CD4-positive, alpha-beta memory T cell (primary cell): ENCODE results near the gene C4BPA. TPM values are rescaled to one million over a fixed set of nuclear protein-coding genes. Genes with fewer than 3 reads are reported as not detected.

ENCODE experiments used
- CTCF ChIA-PET: fragments of 350-600 bp; sonication (Branson Sonifier 250); formaldehyde crosslinking; loops from one replicate; lab custom pipeline; 2021; ENCODE audit warnings: inconsistent platforms; ENCODE audit not compliant: partially characterized antibody; lab: Charles Lee
- POLR2A ChIA-PET: fragments of 350-600 bp; sonication (Branson Sonifier 250); formaldehyde crosslinking; loops from one replicate; lab custom pipeline; 2021; ENCODE audit not compliant: partially characterized antibody; lab: Charles Lee
- DNase-seq, 5 donors: peaks; one replicate each; pipeline versions ENCODE4 v3.0.0 to v3.0.0-alpha.2; 2020 to 2022; ENCODE audit warnings: mixed read lengths in 1 of 5
- H3K27ac ChIP-seq: one replicate; pipeline ENCODE4 v1.7.0; 2013; ENCODE audit warnings: low read depth, low read length
- H3K27me3 ChIP-seq: 2 replicates; pipeline ENCODE4 v1.7.0; 2013; ENCODE audit warnings: mild to moderate bottlenecking, low read length, moderate library complexity; ENCODE audit not compliant: insufficient read depth
- H3K36me3 ChIP-seq: 2 replicates; pipeline ENCODE4 v1.7.0; 2013; ENCODE audit warnings: mild to moderate bottlenecking, low read length, moderate library complexity; ENCODE audit not compliant: insufficient read depth
- H3K4me1 ChIP-seq: 2 replicates; pipeline ENCODE4 v1.7.0; 2013; ENCODE audit warnings: mild to moderate bottlenecking, low read length, moderate library complexity; ENCODE audit not compliant: insufficient read depth
- H3K4me3 ChIP-seq, 2 donors: one replicate each; pipeline ENCODE4 v1.7.0; 2013; ENCODE audit warnings: low read length in 2 of 2, mild to moderate bottlenecking in 1 of 2
- H3K9me3 ChIP-seq, 2 donors: one replicate each; pipeline ENCODE4 v1.7.0; 2013; ENCODE audit warnings: low read length in 2 of 2, control low read depth in 1 of 2; ENCODE audit not compliant: control insufficient read depth in 1 of 2
- H3K27ac Mint-ChIP-seq, 7 donors: one replicate each; pipeline ENCODE4 v1.8.0; 2020 to 2021; ENCODE audit warnings: mixed read lengths in 7 of 7, mild to moderate bottlenecking in 6 of 7, inconsistent platforms in 3 of 7, moderate library complexity in 3 of 7
- H3K27me3 Mint-ChIP-seq, 2 donors: one replicate each; pipeline ENCODE4 v1.8.0; 2020 to 2021; ENCODE audit warnings: mixed read lengths in 2 of 2
- H3K36me3 Mint-ChIP-seq, 2 donors: one replicate each; pipeline ENCODE4 v1.8.0; 2020 to 2021; ENCODE audit warnings: mixed read lengths in 2 of 2, inconsistent platforms in 1 of 2, mild to moderate bottlenecking in 1 of 2
- H3K4me1 Mint-ChIP-seq, 4 donors: one replicate each; pipeline ENCODE4 v1.8.0; 2020 to 2021; ENCODE audit warnings: mixed read lengths in 4 of 4, mild to moderate bottlenecking in 1 of 4
- H3K4me3 Mint-ChIP-seq, 8 donors: one replicate each; pipeline ENCODE4 v1.8.0; 2020 to 2021; ENCODE audit warnings: mixed read lengths in 8 of 8, mild to moderate bottlenecking in 7 of 8, moderate library complexity in 6 of 8, inconsistent platforms in 3 of 8
- H3K9me3 Mint-ChIP-seq, 8 donors: one replicate each; pipeline ENCODE4 v1.8.0; 2020 to 2021; ENCODE audit warnings: mixed read lengths in 8 of 8, mild to moderate bottlenecking in 5 of 8, inconsistent platforms in 3 of 8, moderate library complexity in 1 of 8
- intact Hi-C: fragments of 100-400 bp; cut with micrococcal nuclease; formaldehyde crosslinking; loops from one replicate; pipeline ENCODE4 v1.15.1; 2023
- polyA plus RNA-seq, 2 donors: library from polyadenylated mRNA; unstranded; fragments of 300-500 nt; fragmentation: Illumina TruSeq; gene quantifications; one replicate each; pipeline ENCODE4 v1.2.3, GENCODE V29; 2021
- total RNA-seq, 2 experiments: library from RNA; stranded (reverse); gene quantifications; one replicate each; pipeline ENCODE4 v1.2.3, GENCODE V29; 2021

Gene C4BPA
- total and polyA plus RNA-seq, 4 experiments from 2014 or later = not detected

DNA sequence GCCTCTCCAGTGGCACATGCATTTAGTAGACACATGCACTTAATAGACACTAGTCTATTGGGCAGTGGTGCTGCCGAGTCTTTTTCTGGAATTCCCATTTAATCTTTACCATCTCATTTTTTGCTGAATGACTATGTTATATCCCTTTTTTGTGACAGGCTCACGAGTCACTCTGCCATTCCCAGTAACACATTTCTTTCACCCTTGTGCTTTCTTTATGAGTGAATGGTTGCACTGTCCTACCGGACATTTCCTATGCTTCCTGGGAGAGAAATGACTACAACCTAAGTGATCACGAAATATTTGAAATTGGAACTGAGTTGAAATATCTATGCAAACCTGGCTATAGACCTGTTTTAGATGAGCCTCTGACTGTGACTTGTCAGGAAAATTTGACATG lies 70.9 kb downstream of the C4BPA start:
- Mint-ChIP-seq H3K9me3 (no peaks in the 10 kb centered on the region), H3K27me3 (peaks cover 5 to 13% of the 10 kb centered on the region in 2 donors), H3K36me3 (no peaks in the 10 kb centered on the region), H3K27ac (no peak overlapping the region), H3K4me1 (no peaks in the 10 kb centered on the region), H3K4me3 (no peak overlapping the region)
- Histone ChIP-seq H3K4me1 (no peaks in the 10 kb centered on the region), H3K36me3 (no peaks in the 10 kb centered on the region), H3K4me3 (no peak overlapping the region), H3K27me3 (no peaks in the 10 kb centered on the region), H3K27ac (no peak overlapping the region), H3K9me3 (no peaks in the 10 kb centered on the region)
- intact Hi-C loops = no loop called here
- DNase-seq = no peak
- POLR2A ChIA-PET = no interaction called here
- CTCF ChIA-PET = no interaction called here

DNA sequence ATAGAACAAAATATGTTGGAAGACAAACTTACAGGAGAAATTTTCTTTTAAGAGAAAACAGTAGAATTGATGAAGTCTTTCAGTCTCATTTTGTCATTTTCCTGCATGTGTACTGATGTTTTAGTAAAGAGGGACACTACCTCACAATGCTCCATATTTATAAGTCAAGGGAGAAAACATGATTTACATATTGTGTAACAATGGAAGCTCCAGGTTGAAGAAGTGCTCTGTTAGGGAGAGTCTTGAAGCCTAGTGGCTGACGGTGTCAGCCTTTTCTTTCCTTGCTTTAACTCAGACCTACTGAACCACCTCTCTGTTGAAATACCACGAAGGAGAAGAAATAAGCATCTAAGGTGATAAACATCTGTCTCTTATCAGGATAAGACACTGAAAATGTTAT lies 75.0 kb downstream of the C4BPA start:
- no peaks in the 10 kb centered on the region for H3K27me3 ChIP-seq
- H3K9me3 Mint-ChIP-seq = no peaks in the 10 kb centered on the region
- H3K4me3 Mint-ChIP-seq = no peak overlapping the region
- no peak overlapping the region for H3K27ac ChIP-seq
- DNase-seq = no peak
- peaks cover 0 to 4% (median 0%) of the 10 kb centered on the region in 4 donors for H3K4me1 Mint-ChIP-seq
- no peaks in the 10 kb centered on the region for H3K4me1 ChIP-seq
- ChIA-PET CTCF (interaction anchor here (5.5 kb wide), 1 partner anchor 226 kb away, joined by 46 read pairs; no protein-coding TSS in a partner anchor), POLR2A (no interaction called here)
- intact Hi-C loops = no loop called here
- no peak overlapping the region for H3K27ac Mint-ChIP-seq
- H3K4me3 ChIP-seq = no peak overlapping the region
- no peaks in the 10 kb centered on the region for H3K36me3 Mint-ChIP-seq
- peaks cover 5 to 15% of the 10 kb centered on the region in 2 donors for H3K27me3 Mint-ChIP-seq
- no peaks in the 10 kb centered on the region for H3K9me3 ChIP-seq
- no peaks in the 10 kb centered on the region for H3K36me3 ChIP-seq

DNA sequence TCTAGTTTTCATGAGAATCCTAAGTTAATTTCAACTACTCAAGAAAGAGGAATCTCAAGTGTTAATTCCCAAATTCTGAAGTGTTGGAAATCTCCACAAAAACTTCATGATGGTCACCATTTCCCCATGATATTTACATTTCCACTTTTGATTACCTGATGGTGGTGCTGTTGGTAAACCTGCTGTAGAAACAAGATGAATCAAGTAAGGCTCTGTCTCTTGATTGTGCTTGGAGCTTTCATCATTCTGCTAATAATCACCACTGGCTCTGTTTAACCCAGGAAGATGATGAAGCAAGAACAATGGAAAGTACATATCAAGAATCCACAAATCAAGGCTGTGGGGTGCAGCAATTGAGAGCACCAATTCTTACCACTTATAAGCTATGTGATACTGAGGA lies 77.8 kb downstream of the C4BPA start:
- H3K4me3 ChIP-seq = no peak overlapping the region
- H3K27me3 ChIP-seq = no peaks in the 10 kb centered on the region
- Mint-ChIP-seq H3K27ac (no peak overlapping the region), H3K36me3 (no peaks in the 10 kb centered on the region), H3K9me3 (no peaks in the 10 kb centered on the region), H3K27me3 (peaks cover 6 to 13% of the 10 kb centered on the region in 2 donors), H3K4me3 (no peak overlapping the region), H3K4me1 (peaks cover 0 to 4% (median 0%) of the 10 kb centered on the region in 4 donors)
- DNase-seq = peak in 4 of 5 donors; percentile 2 to 25 (median 8)
- H3K36me3 ChIP-seq = no peaks in the 10 kb centered on the region
- intact Hi-C loops = loop anchor here (1.0 to 2.0 kb wide), 2 partner anchors 153 to 223 kb away; no protein-coding TSS in a partner anchor
- POLR2A ChIA-PET = interaction anchor here (1.0 to 2.6 kb wide), 2 partner anchors 37 to 140 kb away, joined by 3 to 7 read pairs; partner anchors contain the start of gene CD55
- CTCF ChIA-PET = interaction anchor here (0.6 to 5.5 kb wide), 8 partner anchors 13 to 267 kb away, joined by 3 to 46 read pairs (median 4); no protein-coding TSS in a partner anchor
- H3K27ac ChIP-seq = no peak overlapping the region
- H3K9me3 ChIP-seq = no peaks in the 10 kb centered on the region
- no peaks in the 10 kb centered on the region for H3K4me1 ChIP-seq

DNA sequence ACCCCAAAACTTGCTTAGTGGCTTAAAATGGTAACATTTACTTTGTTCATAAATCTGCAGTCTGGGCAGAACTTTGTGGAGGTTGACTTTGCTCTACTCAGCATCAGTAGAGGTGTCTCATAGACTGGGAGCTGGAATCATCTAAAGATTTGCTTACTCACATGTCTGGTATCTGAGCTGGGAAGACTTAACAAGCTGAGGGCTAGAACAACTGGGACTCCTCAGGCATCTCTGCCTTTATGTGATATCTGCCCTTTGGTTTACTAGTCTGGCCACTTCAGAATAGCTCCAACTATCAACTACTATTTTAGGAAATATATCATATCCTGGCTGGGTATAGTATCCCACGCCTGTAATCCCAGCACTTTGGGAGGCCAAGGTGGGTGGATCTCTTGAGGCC lies 82.5 kb downstream of the C4BPA start:
- no peak for DNase-seq
- Histone ChIP-seq H3K4me3 (no peak overlapping the region), H3K9me3 (no peaks in the 10 kb centered on the region), H3K27me3 (no peaks in the 10 kb centered on the region), H3K27ac (no peak overlapping the region), H3K4me1 (peaks cover 8% of the 10 kb centered on the region), H3K36me3 (no peaks in the 10 kb centered on the region)
- peaks cover 0 to 13% (median 6%) of the 10 kb centered on the region in 8 donors for H3K9me3 Mint-ChIP-seq
- intact Hi-C loops = no loop called here
- peaks cover 7 to 19% (median 16%) of the 10 kb centered on the region in 4 donors for H3K4me1 Mint-ChIP-seq
- H3K27ac Mint-ChIP-seq = no peak overlapping the region
- CTCF ChIA-PET = interaction anchor here (1.2 to 1.6 kb wide), 2 partner anchors 102 to 218 kb away, joined by 3 to 5 read pairs; no protein-coding TSS in a partner anchor
- no peak overlapping the region for H3K4me3 Mint-ChIP-seq
- peaks cover 1 to 2% of the 10 kb centered on the region in 2 donors for H3K27me3 Mint-ChIP-seq
- POLR2A ChIA-PET = no interaction called here
- H3K36me3 Mint-ChIP-seq = no peaks in the 10 kb centered on the region

DNA sequence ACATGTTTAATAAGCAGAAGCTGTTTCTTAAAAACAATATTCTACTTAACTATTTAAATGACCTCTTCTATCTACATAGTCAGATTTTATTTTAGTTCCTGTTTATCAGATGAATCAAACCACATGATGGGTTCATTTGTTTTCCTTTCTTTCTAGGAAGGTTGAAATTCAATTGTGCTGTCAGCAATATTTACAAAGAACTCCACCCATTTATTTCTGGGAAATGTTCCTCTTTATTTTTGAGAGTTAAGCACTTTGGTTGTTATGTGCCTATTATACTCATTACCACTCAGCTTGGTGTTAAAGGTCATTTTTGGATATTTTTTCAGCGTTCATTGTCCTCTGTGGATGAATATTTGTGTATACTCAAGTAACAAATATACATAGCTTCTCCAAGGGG lies 84.9 kb downstream of the C4BPA start:
- H3K4me1 Mint-ChIP-seq = peaks cover 7 to 20% (median 15%) of the 10 kb centered on the region in 4 donors
- Histone ChIP-seq H3K9me3 (no peaks in the 10 kb centered on the region), H3K27me3 (no peaks in the 10 kb centered on the region), H3K36me3 (no peaks in the 10 kb centered on the region), H3K4me3 (no peak overlapping the region), H3K4me1 (peaks cover 8% of the 10 kb centered on the region), H3K27ac (no peak overlapping the region)
- H3K27me3 Mint-ChIP-seq = peaks cover 5 to 7% of the 10 kb centered on the region in 2 donors
- H3K27ac Mint-ChIP-seq = peak overlapping the region in 1 of 7 donors; percentile 32
- ChIA-PET POLR2A (no interaction called here), CTCF (interaction anchor here (1.4 kb wide), 1 partner anchor 133 kb away, joined by 3 read pairs; the partner anchor contains the start of gene CD55)
- DNase-seq = no peak
- H3K4me3 Mint-ChIP-seq = peak overlapping the region in 2 of 8 donors; percentile 27 to 33
- H3K9me3 Mint-ChIP-seq = peaks cover 0 to 16% (median 6%) of the 10 kb centered on the region in 8 donors
- no peaks in the 10 kb centered on the region for H3K36me3 Mint-ChIP-seq
- intact Hi-C loops = no loop called here

DNA sequence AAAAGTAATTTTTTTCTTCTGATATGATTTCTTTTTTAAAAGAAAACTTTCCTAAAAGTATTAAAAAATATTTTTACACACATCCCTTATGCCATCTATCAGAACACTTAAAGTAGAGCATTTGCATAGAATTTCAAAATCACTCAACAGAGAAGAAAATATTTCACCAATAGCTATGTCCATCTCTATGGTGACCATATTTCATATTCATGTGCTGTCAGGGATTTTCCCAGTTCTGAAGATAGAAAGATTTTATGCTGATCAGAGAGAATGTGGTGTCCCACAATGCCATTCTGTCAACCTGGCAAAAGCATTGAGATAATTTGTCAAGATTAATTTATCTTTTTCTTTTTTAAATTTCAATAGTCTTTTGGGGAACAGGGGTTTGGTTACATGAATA lies 87.0 kb downstream of the C4BPA start:
- no peaks in the 10 kb centered on the region for H3K27me3 ChIP-seq
- Mint-ChIP-seq H3K36me3 (no peaks in the 10 kb centered on the region), H3K4me1 (peaks cover 7 to 20% (median 15%) of the 10 kb centered on the region in 4 donors), H3K9me3 (peaks cover 2 to 22% (median 8%) of the 10 kb centered on the region in 8 donors), H3K4me3 (no peak overlapping the region), H3K27ac (no peak overlapping the region), H3K27me3 (peaks cover 7 to 11% of the 10 kb centered on the region in 2 donors)
- no peak overlapping the region for H3K4me3 ChIP-seq
- H3K27ac ChIP-seq = no peak overlapping the region
- H3K9me3 ChIP-seq = no peaks in the 10 kb centered on the region
- peaks cover 8% of the 10 kb centered on the region for H3K4me1 ChIP-seq
- no peaks in the 10 kb centered on the region for H3K36me3 ChIP-seq
- DNase-seq = no peak
- CTCF ChIA-PET = interaction anchor here (0.8 kb wide), 1 partner anchor 214 kb away, joined by 3 read pairs; no protein-coding TSS in a partner anchor
- intact Hi-C loops = no loop called here
- POLR2A ChIA-PET = no interaction called here

- ChIA-PET CTCF (no interaction called here), POLR2A (no interaction called here)
- H3K27me3 Mint-ChIP-seq = peaks cover 7 to 10% of the 10 kb centered on the region in 2 donors
- H3K4me1 ChIP-seq = peaks cover 8% of the 10 kb centered on the region
- H3K27me3 ChIP-seq = no peaks in the 10 kb centered on the region
- H3K4me3 Mint-ChIP-seq = peak overlapping the region in 1 of 8 donors; percentile 6
- no peaks in the 10 kb centered on the region for H3K9me3 ChIP-seq
- H3K27ac ChIP-seq = no peak overlapping the region
- H3K36me3 ChIP-seq = no peaks in the 10 kb centered on the region
- H3K4me1 Mint-ChIP-seq = peaks cover 7 to 20% (median 15%) of the 10 kb centered on the region in 4 donors
- no peak overlapping the region for H3K4me3 ChIP-seq
- intact Hi-C loops = no loop called here
- H3K36me3 Mint-ChIP-seq = no peaks in the 10 kb centered on the region
- H3K9me3 Mint-ChIP-seq = peaks cover 2 to 22% (median 8%) of the 10 kb centered on the region in 8 donors
- no peak for DNase-seq
- no peak overlapping the region for H3K27ac Mint-ChIP-seq
Observed at GRCh38 chr1:207191776-207192175, 87.7 kb downstream of the C4BPA start.
